Fibroblast of pulmonary artery (primary cell): ENCODE results near the gene ELF1.
"Not testable (repeated sequence)": the region's sequence is repeated elsewhere in the genome, so short reads cannot be mapped to it uniquely, and the experiment has no call there.

Experiments
- DNase-seq: peaks from one replicate; pipeline ENCODE4 v3.0.0-alpha.2; 2010; ENCODE audit warnings: low read depth
- H3K4me3 ChIP-seq: replicated peaks from 2 replicates; pipeline ENCODE4 v1.5.1; 2011; ENCODE audit warnings: low read depth, mild to moderate bottlenecking, control low read depth, low read length, moderate library complexity
- CTCF ChIP-seq: IDR thresholded peaks from 2 replicates; pipeline ENCODE4 v1.5.1; 2011; ENCODE audit warnings: mild to moderate bottlenecking, control low read depth, low read length, inconsistent platforms; ENCODE audit errors: missing control alignments

Gene ELF1

GRCh38 chr13:40981949-40982348 lies 37.2 kb downstream of the ELF1 start:
- TF ChIP-seq CTCF = no peak
- no peak for DNase-seq
- peak overlapping the region; percentile 52 for H3K4me3 ChIP-seq

DNA sequence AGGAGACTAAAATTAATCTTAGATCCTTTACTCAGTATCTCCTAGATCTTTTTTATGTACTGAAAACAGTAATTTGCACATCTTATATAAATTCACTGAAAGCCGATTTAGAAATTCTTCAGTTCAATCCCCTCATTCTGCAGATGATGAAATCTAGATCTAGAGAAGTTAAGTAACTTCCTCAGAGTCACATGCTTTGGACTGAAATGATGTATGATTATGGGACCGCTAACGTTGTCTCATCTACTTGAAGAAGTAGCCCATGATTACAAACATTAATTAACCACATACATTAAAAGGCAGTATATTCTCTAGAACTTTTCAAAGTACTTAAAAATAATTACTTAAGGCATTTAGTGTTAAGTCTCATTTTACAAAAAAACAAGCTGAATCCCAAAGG lies 37.8 kb downstream of the ELF1 start:
- no peak for TF ChIP-seq CTCF
- DNase-seq = peak; percentile 66

DNA sequence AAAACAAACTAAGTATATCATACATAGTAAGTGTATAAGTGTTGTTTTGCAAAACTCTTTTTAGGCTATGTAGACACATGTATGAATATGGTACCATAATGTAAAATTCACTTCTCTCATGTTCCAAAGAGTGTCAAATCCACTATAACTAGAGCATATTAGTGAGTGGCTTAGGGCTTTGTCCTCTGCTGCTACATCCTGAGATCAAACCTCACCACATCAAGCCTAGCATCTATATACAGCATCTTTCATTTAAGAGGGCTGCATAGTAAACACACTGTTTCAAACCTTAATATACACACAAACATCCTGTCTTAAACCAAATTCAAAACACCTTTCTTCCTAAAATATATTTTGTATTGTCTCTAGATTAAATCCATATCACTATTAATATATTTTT lies 38.7 kb downstream of the ELF1 start:
- H3K4me3 ChIP-seq = peak overlapping the region; percentile 52
- DNase-seq = no peak
- TF ChIP-seq CTCF = no peak

More for the DNA sequence above, 37.8 kb downstream of the ELF1 start:
- H3K4me3 ChIP-seq = peak overlapping the region; percentile 52

DNA sequence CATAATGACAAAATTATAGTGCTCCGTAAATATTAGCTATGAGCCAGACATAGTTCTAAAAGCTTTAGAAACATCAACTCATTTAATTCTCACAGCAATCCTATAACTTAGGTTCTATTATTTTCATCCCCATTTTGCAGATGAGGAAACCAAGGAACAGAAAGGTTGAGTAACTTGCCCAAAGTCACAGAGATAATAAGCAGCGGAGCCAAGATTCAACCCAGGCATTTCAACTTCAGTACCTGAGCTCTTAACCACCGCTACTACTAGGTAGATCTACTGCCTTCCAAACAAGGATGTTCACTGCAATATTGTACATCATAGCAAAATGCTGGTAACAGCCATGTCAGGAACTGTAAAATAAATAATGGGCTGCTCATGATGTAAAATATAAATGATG lies 39.9 kb downstream of the ELF1 start:
- no peak for DNase-seq
- no peak for TF ChIP-seq CTCF
- peak overlapping the region; percentile 13 for H3K4me3 ChIP-seq

- H3K4me3 ChIP-seq, DNase-seq: not testable (repeated sequence)
Measured at GRCh38 chr13:40978109-40978508, 41.0 kb downstream of the ELF1 start.

DNA sequence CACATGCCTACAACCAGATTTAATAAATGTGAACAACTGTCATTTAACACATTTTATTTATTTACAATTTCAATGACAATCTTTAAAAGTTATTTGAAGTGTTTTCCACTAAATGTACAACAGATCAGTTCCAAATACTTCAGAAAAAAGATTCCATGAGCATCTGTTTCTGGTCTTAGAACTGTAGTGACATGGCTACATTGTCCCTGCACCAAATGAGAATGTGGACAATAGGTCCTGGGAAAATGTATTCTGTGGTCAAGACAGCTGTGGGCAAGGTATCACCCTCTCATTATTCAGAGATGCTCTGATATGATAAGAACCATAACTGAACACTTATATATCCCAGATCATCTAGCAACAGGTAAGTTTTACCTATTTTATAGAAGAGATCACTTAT lies 43.7 kb downstream of the ELF1 start:
- DNase-seq = no peak
- no peak for TF ChIP-seq CTCF
- H3K4me3 ChIP-seq = no peak overlapping the region

DNA sequence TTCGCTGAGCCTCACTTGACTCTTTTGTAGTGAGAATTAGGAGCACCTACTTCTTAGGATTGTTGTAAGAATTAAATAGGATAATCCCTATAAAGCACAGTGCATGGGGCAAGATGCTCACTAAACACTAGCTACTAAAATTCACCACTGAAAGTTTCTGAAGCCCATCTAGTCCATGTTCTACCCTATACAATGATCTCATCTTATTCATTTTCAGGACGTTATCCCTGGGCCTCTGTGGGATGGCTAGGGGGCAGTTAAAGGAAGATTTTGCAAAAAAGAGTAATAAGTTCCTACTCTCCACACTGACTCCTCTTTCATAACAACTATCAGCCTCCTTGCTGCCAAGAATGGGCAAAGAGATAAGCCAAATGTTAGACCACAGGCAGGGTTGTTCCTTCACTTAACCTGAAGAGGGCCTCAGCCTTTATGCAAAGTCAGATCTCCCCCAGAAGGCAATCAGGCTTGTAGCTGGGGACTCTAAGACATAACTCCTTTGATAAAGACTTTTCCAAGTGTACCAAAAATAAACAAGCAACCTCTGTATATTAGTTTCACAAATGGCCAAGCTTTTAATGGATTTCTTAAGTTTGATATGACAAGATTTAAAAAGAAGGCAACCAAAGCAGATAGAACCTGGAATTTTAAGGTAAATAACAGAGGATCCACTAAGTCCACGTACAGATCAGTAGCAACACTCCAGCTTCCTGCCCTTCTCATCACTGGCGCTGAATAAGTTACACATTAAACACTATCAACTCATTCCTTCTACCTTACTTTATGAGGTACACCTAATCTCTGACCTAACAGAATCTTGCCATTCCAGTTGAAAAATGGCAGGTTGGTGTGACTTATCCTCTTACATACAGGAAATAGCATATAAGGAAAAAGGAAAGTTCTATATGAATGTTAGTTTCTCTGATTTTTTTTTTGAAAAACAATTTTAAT lies 44.4 kb downstream of the ELF1 start:
- peak; percentile 73 for TF ChIP-seq CTCF
- DNase-seq = peak; percentile 84
- H3K4me3 ChIP-seq = no peak overlapping the region
